Measurements from ENCODE around the gene ANKUB1. TPM values are rescaled to one million over a fixed set of nuclear protein-coding genes. Genes with fewer than 3 reads are reported as not detected.

ANKUB1 gene
- total RNA-seq, 1 donor from 2014 or later: not detected

DNA sequence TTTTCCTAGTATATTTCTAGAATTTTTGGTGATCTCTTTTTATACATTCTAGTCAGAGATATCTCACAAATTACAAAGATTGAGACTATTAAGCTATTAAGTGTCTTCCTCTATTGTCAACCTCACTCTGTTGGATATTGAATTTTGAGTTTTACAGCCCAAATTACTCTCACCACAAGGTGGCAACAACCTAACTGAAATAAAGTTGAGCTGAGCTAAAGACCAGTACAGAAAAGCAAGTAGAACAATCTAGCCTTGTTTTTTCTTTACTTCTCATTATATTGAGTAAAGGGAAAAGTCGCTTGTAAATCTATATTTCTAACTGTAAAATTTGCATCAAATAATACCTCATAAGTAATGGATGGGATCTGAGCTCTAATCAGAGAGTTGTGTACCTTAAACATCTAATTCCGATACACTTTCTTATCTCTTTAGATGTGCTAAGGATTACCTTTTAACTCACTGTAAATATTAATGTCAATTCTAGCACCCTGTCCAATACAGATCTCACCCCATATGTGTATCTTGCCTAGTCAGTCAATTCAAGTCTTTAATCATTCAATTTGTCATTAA, 26.5 kb downstream of the ANKUB1 start:
- intact Hi-C loops (cut with micrococcal nuclease): loop anchor here (5.0 kb wide), 1 partner anchor 41 kb away; no protein-coding TSS in a partner anchor

DNA sequence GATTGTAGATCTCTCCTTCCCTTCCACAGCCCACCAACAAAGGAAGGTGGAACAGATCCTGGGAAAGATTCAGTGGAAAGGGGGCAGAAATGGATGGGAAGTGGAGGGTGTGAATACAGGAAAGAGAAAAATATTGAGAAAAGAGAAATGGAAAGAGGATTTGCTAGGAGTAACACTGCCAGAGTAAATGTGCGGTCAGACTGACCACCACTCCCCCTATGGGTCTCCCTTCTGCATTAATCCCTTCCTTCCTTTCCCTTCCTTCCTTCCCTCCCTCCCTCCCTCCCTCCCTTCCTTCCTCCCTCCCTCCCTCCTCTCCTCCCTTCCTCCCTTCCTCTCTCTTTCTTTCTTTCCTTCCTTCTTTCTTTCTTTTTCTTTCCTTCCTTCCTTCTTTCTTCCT, 28.1 kb downstream of the ANKUB1 start:
- intact Hi-C loops (cut with micrococcal nuclease): no loop called here

DNA sequence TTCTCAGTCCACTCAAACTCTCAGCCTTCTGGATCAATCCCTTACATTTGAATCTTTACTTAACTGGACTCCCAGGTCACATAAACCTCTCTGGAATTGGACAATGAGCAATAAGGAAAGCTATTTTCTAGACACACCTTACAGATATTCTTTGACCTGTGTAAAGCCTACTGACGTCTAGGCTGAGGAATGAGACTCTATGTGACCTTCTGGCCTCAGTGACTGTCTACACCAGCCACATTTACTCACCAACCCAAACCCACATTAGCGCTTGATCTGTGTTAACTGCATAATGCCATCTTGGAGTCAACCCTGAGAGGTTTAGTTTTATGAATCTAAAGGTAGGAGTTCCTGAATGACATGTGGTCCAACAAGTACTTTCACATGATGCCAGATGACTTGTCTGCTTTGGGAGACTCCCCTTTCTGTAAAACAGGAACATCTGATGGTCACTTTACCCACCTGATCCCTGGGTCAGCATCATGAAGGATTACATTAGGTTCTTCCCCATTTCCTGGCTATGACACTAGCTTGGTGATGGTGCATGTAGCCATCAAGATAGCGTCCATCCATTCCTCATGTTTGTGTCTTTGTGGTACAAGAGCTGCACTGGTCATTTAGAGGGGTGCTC, 28.7 kb downstream of the ANKUB1 start:
- intact Hi-C loops (cut with micrococcal nuclease): no loop called here

DNA sequence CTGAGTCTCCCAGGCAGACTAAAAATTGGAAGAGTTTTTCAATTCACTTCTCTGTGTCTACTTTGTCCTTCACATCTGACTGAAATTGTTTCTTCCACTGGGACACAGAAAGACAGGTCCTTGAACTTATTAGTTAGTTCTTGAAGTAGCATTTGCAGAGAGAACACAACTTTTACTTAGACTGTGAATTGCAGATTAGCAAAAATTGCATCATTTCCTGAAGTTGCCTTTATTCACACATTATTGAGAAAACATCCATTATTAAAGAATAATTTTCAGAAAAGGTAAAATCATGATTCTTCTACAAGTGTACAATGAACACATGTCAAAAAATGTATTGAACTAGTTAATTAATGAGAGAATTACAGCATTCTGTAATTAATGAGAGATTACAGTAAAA, 38.6 kb downstream of the ANKUB1 start:
- intact Hi-C loops (cut with micrococcal nuclease): loop anchor here (10.0 kb wide), 1 partner anchor 629 kb away; the partner anchor contains the start of gene HPS3

DNA sequence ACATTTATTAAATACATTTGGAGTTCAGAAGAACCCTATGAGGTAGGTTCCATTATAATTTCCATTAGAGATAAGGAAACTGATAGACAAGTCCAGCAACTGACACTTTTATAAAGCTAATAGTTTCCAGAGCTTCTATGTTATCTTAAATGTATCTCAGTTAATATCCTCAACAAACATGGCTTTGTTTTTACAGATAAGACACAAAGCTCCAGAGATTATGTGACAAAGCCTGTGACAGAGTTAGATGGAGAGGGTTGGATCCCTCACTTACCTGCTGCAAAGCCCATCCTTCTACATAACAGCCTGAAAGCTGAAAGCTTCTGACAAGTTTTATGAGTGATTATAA, 39.6 kb downstream of the ANKUB1 start:
- intact Hi-C loops (cut with micrococcal nuclease): loop anchor here (1.0 to 10.0 kb wide), 5 partner anchors 61 to 628 kb away; partner anchors contain the start of genes HPS3 and RNF13

DNA sequence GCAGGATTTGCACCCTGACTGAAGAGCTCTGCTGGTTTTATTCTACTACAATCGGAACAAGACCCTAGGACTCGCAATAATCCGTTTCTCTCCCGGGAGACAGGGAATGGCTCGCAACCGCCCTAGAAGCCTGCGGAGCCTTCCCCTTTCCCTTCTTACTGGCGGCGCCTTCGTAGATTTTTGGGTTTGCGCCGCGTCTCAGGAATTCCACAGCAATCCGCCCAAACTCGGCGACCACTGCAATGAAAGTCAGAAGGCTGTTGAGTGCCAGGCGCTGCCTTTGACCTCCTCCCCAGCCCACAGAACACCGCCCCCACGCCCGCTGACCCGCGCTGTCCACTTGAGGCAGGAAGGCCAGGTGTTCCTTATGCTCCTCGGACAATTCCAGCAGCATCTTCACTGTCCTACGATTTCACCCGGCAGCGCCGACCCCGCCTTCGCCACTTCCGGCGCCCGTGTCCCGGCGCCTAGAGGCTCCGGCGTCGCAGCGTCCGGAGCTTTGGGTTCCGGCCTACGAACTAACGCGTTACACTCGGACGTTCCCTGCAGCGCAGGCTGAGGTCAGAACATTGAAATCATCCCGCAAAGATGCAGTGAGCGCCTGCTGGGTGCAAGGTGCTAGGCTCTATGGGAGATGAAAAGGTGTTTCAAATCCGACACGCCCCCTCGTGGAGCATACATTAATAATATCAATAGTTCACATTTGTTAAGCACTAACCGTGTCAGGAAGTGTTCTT, 40.1 kb downstream of the ANKUB1 start, which contains the start of gene COMMD2:
Gene COMMD2 (minus strand): TSS at position 439 of the 737 bp plus-strand sequence. CDS start 45 bp downstream, at position 394.
- intact Hi-C loops (cut with micrococcal nuclease): loop anchor here (1.0 to 10.0 kb wide), 5 partner anchors 61 to 627 kb away; partner anchors contain the start of genes HPS3 and RNF13

DNA sequence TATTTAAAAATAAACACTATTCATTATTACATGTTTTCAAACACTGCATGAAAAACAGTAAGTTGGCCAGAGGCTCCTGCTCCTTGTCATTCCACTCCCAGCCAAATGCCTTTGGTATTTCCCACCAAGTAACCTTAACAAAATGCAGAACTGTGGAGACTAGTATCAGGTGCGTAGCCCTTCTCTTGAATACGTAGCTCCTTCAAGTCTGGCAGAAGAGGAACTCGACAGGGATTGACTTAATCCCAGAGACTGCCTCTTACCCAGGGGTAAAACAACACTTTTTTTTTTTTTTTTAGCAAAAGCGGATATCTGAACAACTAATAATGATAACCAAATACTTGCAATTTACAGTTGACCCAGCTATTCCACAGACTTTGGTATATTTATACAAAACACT, 40.8 kb downstream of the ANKUB1 start:
- intact Hi-C loops (cut with micrococcal nuclease): loop anchor here (10.0 kb wide), 1 partner anchor 627 kb away; the partner anchor contains the start of gene HPS3

DNA sequence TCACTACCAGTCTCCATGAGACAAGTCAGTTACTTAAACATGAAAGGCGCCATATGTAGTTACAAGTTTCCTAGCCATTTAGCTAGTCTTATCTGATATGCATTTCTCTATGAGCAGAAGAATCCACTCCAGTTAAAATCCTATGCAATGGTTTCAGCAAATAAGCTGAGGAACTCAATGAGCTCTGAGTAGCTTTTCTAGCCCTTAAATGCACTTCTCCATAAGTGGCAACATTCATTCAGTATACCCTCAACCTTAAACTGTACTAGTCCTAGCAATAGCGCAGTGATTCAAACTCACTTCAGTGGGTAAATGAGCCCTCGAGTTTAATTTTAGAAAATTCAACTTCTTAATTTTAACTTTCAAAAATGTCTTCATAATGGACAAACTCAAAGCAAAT, 47.7 kb downstream of the ANKUB1 start:
- intact Hi-C loops (cut with micrococcal nuclease): no loop called here

DNA sequence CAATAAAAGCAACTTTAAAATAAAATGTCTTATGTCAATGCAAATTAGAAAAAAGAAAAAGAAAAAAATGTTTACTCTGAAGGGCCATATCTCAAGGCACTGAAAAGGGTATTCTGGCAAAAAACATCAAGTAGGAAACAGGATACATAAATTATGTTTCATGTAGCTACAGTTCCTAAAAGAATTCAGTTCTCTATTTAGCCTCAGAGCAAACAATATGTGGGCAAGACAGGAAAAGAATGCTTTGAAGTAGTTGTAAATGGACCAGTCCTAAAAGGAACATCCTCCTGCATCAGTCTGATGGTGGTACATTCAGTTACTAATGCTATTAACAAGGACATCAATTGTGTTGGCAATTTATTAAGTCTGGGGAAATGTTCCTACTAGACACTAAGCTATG, 48.2 kb downstream of the ANKUB1 start:
- intact Hi-C loops (cut with micrococcal nuclease): no loop called here

DNA sequence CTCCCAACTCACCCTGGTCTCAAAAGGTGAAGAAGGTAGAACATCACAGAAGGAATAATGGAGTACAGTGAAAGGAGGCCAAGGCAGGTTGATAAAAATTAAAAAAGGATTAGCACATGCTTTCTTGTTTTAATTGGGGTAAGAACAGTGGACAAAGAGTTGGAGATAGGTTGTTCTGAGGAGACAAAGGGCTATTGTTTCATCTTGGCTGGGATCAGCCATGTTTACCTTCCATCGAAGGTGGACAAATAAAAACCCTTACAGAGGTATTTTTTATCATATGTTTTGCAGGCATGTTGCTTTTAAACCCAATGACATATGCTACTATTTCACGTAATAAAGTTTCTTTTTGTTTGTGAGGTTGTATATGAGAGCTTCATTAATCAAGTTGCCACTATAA, 53.0 kb downstream of the ANKUB1 start:
- intact Hi-C loops (cut with micrococcal nuclease): no loop called here

DNA sequence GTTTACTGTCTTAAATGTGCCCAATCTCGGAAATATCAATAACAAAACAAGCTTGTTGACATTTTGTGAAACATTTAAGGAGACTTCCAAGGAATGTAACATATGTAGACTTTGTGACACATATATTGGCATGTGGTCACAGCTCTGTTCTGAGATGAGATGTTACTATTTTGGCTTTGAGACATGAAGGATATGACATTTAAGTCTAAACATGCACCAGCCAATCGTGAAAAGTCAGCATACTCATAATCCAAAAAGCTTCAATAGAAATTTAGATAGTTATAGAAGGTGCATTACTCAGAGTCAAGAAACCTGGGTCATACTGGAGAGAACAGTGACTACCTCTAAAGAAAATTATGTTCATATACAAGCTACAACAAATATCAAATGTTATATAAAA, 53.5 kb downstream of the ANKUB1 start:
- intact Hi-C loops (cut with micrococcal nuclease): no loop called here

DNA sequence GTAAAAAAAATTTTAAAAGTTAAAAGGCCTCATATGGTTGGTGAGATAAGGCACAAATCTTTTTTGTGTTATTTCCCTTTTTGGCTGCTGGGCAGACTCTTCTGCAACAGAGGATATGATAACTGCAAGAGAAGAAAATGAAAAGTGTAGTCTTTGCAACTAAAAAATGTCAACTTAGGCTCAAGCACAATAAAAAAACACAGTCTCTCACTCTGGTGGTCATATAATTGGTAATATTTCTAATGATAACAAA, 55.5 kb downstream of the ANKUB1 start:
- intact Hi-C loops (cut with micrococcal nuclease): no loop called here

DNA sequence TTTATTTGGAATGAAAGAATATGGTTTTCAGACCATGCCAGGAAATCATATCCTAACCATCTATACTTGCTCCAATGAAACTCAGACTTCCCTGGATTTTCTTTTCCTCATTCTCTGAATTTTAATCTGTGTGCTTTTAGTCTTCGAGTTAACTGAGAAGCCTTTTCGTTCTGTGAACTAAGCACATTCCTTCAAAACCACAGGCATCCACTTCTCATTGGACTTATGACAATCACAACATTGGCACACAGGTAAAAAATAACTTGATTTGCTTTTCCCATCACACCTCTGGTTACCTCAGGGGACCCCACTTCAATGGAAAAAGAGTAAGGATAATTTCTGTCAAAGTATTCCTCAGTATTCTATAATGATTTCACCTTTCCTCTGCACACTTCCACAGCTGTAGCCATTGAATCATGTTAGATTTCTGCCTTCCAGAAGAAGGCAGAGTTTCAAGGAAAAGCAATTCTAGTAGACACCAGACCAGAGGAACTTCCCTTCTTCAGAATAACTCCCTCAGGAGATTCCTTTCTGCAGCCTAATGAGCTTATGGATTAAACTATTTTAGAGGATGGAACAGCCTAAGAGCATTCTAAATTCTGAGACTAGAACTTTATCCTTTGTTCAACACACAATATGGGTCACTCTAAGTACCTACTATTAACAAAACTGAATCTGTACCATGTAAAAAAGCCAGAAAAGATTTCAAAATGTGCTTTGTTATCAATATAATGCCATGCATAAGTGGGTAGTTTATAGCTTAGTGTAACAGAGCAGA, 56.0 kb downstream of the ANKUB1 start:
- intact Hi-C loops (cut with micrococcal nuclease): no loop called here

DNA sequence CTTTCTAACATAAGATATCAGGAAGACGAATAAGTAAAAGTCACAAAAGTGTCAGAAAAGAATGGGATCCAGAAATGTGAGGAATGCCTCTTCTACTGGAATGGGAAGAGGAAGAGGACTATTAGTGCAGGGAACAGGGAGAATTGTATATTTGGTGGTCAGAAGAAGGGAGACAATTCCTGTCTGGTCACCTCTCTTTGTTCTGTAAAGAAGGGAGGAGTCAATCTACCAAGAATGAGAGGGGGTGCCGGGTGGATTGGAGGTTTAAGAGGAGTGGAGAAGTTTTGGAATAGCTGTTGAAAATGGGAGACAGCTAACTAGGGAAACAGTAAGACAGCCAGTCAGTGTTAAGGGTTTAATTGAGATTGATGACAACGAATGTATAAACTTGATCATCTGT, 60.1 kb downstream of the ANKUB1 start:
- intact Hi-C loops (cut with micrococcal nuclease): no loop called here

DNA sequence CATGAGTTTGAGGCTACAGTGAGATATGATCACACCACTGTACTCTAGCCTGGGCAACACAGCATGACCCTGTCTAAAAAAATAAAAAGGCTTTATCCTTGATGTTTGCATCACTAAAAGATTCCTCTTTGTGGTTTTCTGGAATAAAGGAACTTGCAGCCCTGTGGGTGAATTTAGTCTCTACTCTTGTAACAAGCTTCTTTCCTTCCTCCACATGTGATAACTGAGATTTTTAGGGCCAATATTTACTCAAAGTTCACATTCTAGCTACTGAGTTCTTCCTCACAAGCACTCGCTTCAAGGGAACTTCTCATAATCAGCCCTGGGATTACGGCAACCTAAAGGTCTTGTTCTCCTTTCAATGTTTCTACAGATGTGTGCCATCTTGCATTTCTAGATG, 64.7 kb downstream of the ANKUB1 start:
- intact Hi-C loops (cut with micrococcal nuclease): no loop called here

DNA sequence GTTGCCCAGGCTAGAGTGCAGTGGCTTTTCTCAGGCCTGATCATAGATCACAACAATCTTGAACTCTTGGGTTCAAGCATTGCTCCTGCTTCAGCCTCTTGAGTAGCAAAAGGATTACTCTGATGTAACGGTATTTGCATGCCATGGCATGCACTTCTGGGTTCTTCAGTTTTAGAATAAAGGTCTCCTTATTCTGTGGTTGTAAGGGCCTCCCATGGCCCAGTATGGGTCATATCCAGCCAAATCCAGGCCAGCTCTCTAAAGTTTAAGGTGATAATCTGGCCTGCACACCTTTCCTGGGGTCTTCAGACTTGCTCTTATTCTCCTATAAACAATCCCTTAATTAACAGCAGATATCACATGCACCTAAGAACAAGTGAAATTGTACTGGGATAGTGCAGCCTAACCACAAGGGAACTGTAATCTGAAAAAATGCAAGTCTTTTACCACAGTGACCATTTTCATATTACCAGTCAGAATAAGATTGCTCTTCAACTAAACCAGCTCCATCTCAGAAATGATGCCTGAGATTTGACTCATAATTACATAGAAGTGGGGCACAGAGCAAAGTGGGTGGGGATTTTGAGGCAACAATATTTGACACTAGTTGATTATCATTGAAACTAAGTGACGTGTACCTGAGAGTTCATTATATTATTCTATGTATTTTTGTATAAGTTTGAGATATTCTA, 65.5 kb downstream of the ANKUB1 start:
- intact Hi-C loops (cut with micrococcal nuclease): no loop called here

DNA sequence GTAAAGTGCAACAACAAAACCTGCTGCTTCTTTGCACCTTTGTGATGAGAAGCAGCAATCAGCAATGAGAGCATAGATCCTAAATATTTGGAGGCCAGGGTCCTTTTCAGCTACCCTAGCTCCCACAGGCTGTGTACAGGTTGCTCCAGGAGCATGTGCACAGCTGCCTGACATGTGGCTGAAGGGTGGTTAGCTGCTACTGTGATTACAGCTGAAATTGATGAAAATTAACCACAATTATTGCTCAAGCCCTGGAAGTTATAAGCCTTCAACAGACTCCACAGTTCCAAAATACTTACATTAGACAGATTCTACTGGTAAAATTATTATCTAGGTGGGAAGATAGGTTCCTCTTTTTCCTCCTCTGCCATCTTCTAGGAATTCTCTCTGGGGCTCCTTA, 68.6 kb downstream of the ANKUB1 start:
- intact Hi-C loops (cut with micrococcal nuclease): no loop called here

DNA sequence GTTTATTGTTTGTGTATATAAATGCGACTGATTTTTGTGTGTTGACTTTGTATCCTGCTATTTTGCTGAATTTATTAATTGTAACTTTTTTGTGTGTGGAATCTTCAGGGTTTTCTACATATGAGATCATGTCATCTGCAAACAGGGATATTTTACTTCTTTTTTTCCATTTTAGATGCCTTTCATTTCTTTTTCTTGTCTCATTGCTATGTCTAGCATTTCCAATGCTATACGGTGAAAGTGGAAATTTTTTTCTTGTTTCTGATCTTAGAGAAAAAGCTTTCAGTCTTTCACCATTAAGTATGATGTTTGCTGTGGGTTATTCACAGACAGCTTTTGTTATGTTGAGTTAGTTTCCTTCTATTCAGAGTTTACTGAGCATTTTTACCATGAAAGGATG, 71.4 kb downstream of the ANKUB1 start:
- intact Hi-C loops (cut with micrococcal nuclease): no loop called here

DNA sequence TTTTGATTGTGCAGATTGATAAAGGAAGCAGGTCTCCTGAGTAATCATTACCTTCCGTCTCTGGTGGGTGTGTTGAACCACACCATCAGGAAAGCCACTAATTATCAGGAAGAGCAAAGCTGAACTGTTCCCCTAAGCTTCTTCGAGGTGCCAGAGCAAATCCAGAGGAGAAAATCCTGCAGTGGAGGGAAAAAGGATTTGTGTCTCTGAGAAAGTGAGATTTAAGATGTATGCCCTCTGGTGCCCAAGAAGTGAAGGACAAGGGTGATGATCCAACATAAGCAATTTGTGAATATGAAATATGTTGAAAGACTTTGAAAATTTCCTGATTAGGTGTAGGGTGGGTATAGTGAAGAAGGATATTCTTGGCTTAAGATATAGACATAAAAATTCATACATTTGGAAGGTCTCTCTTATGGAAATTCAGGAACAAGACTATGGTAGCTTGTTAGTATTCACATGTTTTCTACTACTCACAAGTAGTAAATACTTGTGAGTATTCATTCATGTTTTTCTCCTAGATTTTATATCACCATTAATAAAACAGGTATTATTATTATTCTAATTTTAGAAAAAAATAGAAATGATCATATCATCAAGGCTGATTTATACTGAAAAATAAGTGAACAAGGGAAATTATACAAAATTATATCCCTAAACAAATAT, 74.8 kb downstream of the ANKUB1 start:
- intact Hi-C loops (cut with micrococcal nuclease): loop anchor here (1.0 to 2.0 kb wide), 3 partner anchors 148 to 205 kb away; no protein-coding TSS in a partner anchor

DNA sequence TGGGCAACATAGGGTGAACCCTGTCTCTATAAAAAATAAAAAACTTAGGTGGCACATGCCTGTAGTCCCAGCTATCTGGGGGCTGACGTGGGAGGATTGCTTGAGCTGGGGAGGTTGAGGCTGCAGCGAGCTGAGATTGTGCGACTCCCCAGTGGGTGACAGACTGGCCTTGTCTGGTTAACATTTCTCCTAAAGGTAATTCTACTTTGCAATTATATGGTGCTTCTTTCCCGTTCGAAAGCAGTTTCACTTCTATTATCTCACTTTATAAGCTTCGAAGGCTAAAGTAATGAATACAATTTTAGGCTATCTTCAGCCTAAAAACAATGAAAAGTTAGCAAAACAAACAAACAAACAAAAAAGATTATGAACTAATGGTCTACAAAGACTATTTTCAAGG, 75.4 kb downstream of the ANKUB1 start:
- intact Hi-C loops (cut with micrococcal nuclease): loop anchor here (1.0 to 2.0 kb wide), 3 partner anchors 148 to 205 kb away; no protein-coding TSS in a partner anchor

DNA sequence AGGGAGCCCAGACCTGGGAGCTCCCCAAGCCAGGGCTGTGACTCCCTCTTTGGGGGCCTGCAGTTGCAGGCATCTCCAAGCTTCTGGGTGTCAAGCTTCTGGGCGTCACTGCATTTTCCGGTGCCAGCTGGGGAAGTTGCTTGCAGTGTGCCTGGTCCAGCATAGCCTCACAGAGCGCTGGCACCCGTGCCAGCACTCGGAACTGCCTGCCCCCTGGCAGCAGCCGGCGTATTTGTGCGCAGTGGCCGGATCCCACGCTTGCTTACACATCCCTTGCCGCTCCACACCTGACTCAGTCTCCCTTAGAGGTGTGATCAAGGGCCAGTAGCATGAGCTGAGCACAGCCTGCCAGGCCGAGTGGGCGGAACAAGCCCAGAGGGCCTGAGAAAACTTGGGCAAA, 77.1 kb downstream of the ANKUB1 start:
- intact Hi-C loops (cut with micrococcal nuclease): no loop called here

Data from T-helper 2 cell treated with Interferon-gamma antibody and Interleukin-4, amounts not matched to agents 100 ng/mL and 5 ng/mL, for 36 hours (primary cell).